B cell (primary cell): ENCODE results near the gene FMO3. TPM values are rescaled to one million over a fixed set of nuclear protein-coding genes. Genes with fewer than 3 reads are reported as not detected.

Experiments used
- ATAC-seq: fragments of 200-7000 bp; cut with Tn5 transposase; one replicate; pipeline ENCODE4 v1.10.0; 2021; ENCODE audit warnings: low read depth, mild to moderate bottlenecking, moderate number of reproducible peaks, moderate library complexity
- CTCF ChIA-PET: fragments of 350-600 bp; sonication (Branson Sonifier 250); formaldehyde crosslinking; loops from one replicate; lab custom pipeline; 2021; ENCODE audit warnings: antibody characterized with exemption, inconsistent platforms; lab: Charles Lee
- POLR2A ChIA-PET: fragments of 350-600 bp; sonication (Branson Sonifier 250); formaldehyde crosslinking; loops from one replicate; lab custom pipeline; 2021; ENCODE audit warnings: antibody characterized with exemption; lab: Charles Lee
- DNase-seq: peaks from one replicate; pipeline ENCODE4 v3.0.0; 2013
- H2AFZ ChIP-seq: 2 replicates; pipeline ENCODE4 v1.6.1; 2012; ENCODE audit warnings: mild to moderate bottlenecking, low read depth, low read length; ENCODE audit not compliant: insufficient read depth, poor library complexity, severe bottlenecking
- H3K27ac ChIP-seq, 2 donors: 1 replicate in 1 of 2; 2 replicates in 1 of 2; pipeline ENCODE4 v1.5.1; 2012 to 2013; ENCODE audit warnings: low read length in 2 of 2, mild to moderate bottlenecking in 2 of 2, moderate library complexity in 1 of 2
- H3K27me3 ChIP-seq, 4 experiments: fragments of 200-600 bp in 1 of 4; sonication (generic) in 1 of 4; replicated peaks in 1 of 4; 1 replicate in 2 of 4; 2 replicates in 2 of 4; pipeline versions ENCODE4 v1.6.1 to v1.7.0; 2013 to 2016; ENCODE audit warnings: low read length in 3 of 4, mild to moderate bottlenecking in 2 of 4, mixed read lengths in 1 of 4, moderate library complexity in 1 of 4; ENCODE audit not compliant: insufficient read depth in 4 of 4, control insufficient read depth in 3 of 4; ENCODE audit errors: control extremely low read depth in 1 of 4
- H3K36me3 ChIP-seq, 2 experiments: replicated peaks in 1 of 2; 1 replicate in 1 of 2; 2 replicates in 1 of 2; pipeline versions ENCODE4 v1.6.1 to v1.7.1; 2013; ENCODE audit warnings: low read length in 1 of 2; ENCODE audit not compliant: insufficient read depth in 2 of 2, control insufficient read depth in 1 of 2; ENCODE audit errors: control extremely low read depth in 1 of 2, extremely low read depth in 1 of 2
- H3K4me1 ChIP-seq, 2 donors: fragments of 200-600 bp in 1 of 2; sonication (generic) in 1 of 2; 1 replicate in 1 of 2; 2 replicates in 1 of 2; pipeline versions ENCODE4 v1.5.1 to v1.6.1; 2013 to 2017; ENCODE audit warnings: low read length in 2 of 2; ENCODE audit not compliant: control insufficient read depth in 2 of 2, insufficient read depth in 2 of 2
- H3K4me2 ChIP-seq: replicated peaks from 2 replicates; pipeline ENCODE3; 2012; ENCODE audit warnings: mild to moderate bottlenecking, low read depth, low read length; ENCODE audit not compliant: poor library complexity, severe bottlenecking
- H3K4me3 ChIP-seq, 5 experiments: fragments of 200-600 bp in 1 of 5; sonication (generic) in 1 of 5; 1 replicate in 3 of 5; 2 replicates in 2 of 5; pipeline versions ENCODE4 v1.5.1 to v1.7.0; 2011 to 2016; ENCODE audit warnings: low read length in 4 of 5, mild to moderate bottlenecking in 4 of 5, low read depth in 2 of 5, control low read depth in 1 of 5, moderate library complexity in 1 of 5; ENCODE audit not compliant: insufficient read depth in 1 of 5; ENCODE audit errors: control extremely low read depth in 1 of 5, extremely low read depth in 1 of 5
- H3K79me2 ChIP-seq: fragments of 200-600 bp; sonication (generic); one replicate; pipeline ENCODE4 v1.6.0; 2016; ENCODE audit warnings: low read length; ENCODE audit not compliant: control insufficient read depth, insufficient read depth
- H3K9ac ChIP-seq: fragments of 200-600 bp; sonication (generic); 2 replicates; pipeline ENCODE4 v1.6.1; 2017; ENCODE audit warnings: mild to moderate bottlenecking, low read length, moderate library complexity
- H3K9me3 ChIP-seq, 3 donors: one replicate each; pipeline versions ENCODE4 v1.6.1 to v1.7.1; 2013; ENCODE audit warnings: low read length in 2 of 3; ENCODE audit not compliant: control insufficient read depth in 2 of 3, insufficient read depth in 1 of 3; ENCODE audit errors: control extremely low read depth in 1 of 3
- H4K20me1 ChIP-seq: 2 replicates; pipeline ENCODE4 v1.6.0; 2012; ENCODE audit warnings: mild to moderate bottlenecking, low read length; ENCODE audit not compliant: insufficient read depth, control insufficient read depth, poor library complexity, severe bottlenecking
- H3K27ac Mint-ChIP-seq: one replicate; pipeline ENCODE4 v1.8.0; 2021; ENCODE audit warnings: mixed read lengths
- H3K27me3 Mint-ChIP-seq: one replicate; pipeline ENCODE4 v1.8.0; 2021; ENCODE audit warnings: mixed read lengths
- H3K4me1 Mint-ChIP-seq: one replicate; pipeline ENCODE4 v1.8.0; 2021; ENCODE audit warnings: mixed read lengths
- H3K4me3 Mint-ChIP-seq: one replicate; pipeline ENCODE4 v1.8.0; 2021; ENCODE audit warnings: mixed read lengths
- H3K9me3 Mint-ChIP-seq: one replicate; pipeline ENCODE4 v1.8.0; 2022; ENCODE audit warnings: mixed read lengths; ENCODE audit not compliant: insufficient read depth
- EZH2 ChIP-seq: IDR thresholded peaks from 2 replicates; pipeline ENCODE4 v1.6.1; 2012; ENCODE audit warnings: borderline replicate concordance, low read depth, mild to moderate bottlenecking, moderate library complexity, low read length; ENCODE audit not compliant: insufficient read depth, poor library complexity, severe bottlenecking
- WGBS: methylation state at CpG from one replicate; pipeline ENCODE4 v1.1.5; 2013; ENCODE audit warnings: missing lambda C conversion rate; ENCODE audit not compliant: insufficient coverage; 5-methylcytosine and 5-hydroxymethylcytosine counted together
- intact Hi-C: fragments of 100-400 bp; cut with micrococcal nuclease; formaldehyde crosslinking; loops from one replicate; pipeline ENCODE4 v1.10.0; 2022
- polyA plus RNA-seq: library from polyadenylated mRNA; depleted of rRNA; stranded (reverse); fragments of >200 nt; gene quantifications from 2 replicates; pipeline ENCODE4 v1.2.3, GENCODE V29; 2012
- total RNA-seq, 2 donors: library from RNA; stranded (reverse); fragments of 120-200 nt in 1 of 2; gene quantifications; 1 replicate in 1 of 2; 2 replicates in 1 of 2; pipeline versions ENCODE4 v1.2.3 to v1.2.4, GENCODE V29; 2013 to 2022
- TF ChIP-seq, protein P1 (sequence below): fragments of 200-600 bp; IDR thresholded peaks from one replicate; pipeline ENCODE4 v1.8.0; 2022; ENCODE audit warnings: antibody characterized with exemption, mild to moderate bottlenecking

FMO3 gene
- total and polyA plus RNA-seq, 2 donors (not counting 1 experiment from before 2014, with no cell fraction given): not detected

DNA sequence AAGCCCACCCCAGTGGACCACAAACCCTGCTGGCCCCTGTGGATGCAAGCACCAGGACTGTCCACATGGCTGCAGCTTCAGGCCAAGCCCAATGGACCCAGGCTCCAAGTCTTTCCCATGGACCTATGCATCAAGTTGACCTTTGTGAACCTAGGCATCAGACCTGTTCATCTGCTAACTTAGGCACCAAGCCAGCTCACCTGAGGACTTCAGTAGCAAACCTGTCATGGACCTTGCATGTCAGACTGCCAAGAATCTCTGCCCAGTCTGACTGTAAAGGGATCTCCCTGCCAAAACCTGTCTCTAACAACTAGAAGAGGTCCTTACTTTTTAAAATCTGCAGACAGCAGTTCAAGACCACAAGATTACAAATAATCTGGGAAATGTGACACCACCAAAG is 37.8 kb downstream of the FMO3 start:
- Mint-ChIP-seq H3K4me1 (no peaks in the 10 kb centered on the region), H3K9me3 (peaks cover 4% of the 10 kb centered on the region), H3K4me3 (no peak overlapping the region), H3K27me3 (peaks cover 11% of the 10 kb centered on the region), H3K27ac (no peak overlapping the region)
- Histone ChIP-seq H3K79me2 (no peaks in the 10 kb centered on the region), H3K4me3 (no peak overlapping the region), H3K9ac (no peak overlapping the region), H3K27me3 (peaks cover 0 to 4% (median 0%) of the 10 kb centered on the region in 4 experiments), H3K4me1 (no peaks in the 10 kb centered on the region), H3K36me3 (no peaks in the 10 kb centered on the region), H3K27ac (no peak overlapping the region), H2AFZ (no peak overlapping the region), H4K20me1 (no peaks in the 10 kb centered on the region), H3K4me2 (no peak overlapping the region), H3K9me3 (peaks cover 3 to 8% (median 6%) of the 10 kb centered on the region in 3 donors)
- no peak for TF ChIP-seq EZH2
- TF ChIP-seq, protein P1, sequence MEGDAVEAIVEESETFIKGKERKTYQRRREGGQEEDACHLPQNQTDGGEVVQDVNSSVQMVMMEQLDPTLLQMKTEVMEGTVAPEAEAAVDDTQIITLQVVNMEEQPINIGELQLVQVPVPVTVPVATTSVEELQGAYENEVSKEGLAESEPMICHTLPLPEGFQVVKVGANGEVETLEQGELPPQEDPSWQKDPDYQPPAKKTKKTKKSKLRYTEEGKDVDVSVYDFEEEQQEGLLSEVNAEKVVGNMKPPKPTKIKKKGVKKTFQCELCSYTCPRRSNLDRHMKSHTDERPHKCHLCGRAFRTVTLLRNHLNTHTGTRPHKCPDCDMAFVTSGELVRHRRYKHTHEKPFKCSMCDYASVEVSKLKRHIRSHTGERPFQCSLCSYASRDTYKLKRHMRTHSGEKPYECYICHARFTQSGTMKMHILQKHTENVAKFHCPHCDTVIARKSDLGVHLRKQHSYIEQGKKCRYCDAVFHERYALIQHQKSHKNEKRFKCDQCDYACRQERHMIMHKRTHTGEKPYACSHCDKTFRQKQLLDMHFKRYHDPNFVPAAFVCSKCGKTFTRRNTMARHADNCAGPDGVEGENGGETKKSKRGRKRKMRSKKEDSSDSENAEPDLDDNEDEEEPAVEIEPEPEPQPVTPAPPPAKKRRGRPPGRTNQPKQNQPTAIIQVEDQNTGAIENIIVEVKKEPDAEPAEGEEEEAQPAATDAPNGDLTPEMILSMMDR: no peak
- intact Hi-C loops: no loop called here
- ChIA-PET CTCF (no interaction called here), POLR2A (no interaction called here)
- DNase-seq (no peak), ATAC-seq (no peak)

DNA sequence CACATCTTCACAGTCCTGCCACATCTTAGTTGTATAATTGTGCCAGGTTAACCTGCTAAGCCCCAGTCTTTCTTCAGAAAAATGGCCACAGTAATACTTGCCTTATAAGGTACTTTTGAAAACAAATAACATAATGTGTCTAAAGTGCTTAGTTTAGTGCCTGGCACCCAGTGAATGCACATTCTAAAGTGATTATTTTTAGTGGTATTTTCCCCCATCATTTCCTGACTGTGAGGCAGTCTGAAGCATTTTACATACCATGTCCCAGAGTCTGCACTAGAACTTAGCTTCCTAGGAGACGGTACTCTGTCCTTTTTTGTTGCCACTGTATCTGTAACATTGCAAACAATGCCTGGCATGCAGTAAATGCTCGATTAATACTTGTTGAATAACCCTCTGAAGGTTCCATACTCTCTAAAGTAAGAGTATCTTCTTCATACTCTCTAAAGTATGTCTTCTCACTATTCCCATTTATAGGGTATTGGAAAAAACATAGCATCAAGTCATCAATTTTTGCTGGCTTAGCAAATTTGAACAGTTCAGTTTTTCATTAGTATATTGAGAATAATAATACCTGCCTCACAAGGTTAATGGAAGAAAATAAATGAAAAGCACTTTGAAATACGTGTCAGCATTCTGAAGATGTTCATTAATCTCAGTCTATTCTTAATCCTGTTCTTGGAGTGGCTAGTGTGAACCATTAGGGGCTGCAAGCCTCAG is 43.7 kb downstream of the FMO3 start:
- Mint-ChIP-seq H3K27me3 (peaks cover 9% of the 10 kb centered on the region), H3K4me3 (no peak overlapping the region), H3K27ac (no peak overlapping the region), H3K9me3 (peaks cover 3% of the 10 kb centered on the region), H3K4me1 (no peaks in the 10 kb centered on the region)
- TF ChIP-seq EZH2: no peak
- TF ChIP-seq, protein P1: no peak
- Histone ChIP-seq H3K27ac (no peak overlapping the region), H3K4me3 (no peak overlapping the region), H4K20me1 (no peaks in the 10 kb centered on the region), H3K27me3 (peaks cover 0 to 5% (median 0%) of the 10 kb centered on the region in 4 experiments), H3K36me3 (no peaks in the 10 kb centered on the region), H2AFZ (no peak overlapping the region), H3K9ac (no peak overlapping the region), H3K9me3 (peaks cover 0 to 1% (median 0%) of the 10 kb centered on the region in 3 donors), H3K4me2 (no peak overlapping the region), H3K79me2 (no peaks in the 10 kb centered on the region), H3K4me1 (no peaks in the 10 kb centered on the region)
- WGBS: 86% methylated on average over 1 of the region's 3 CpGs
- intact Hi-C loops: no loop called here
- ATAC-seq (no peak), DNase-seq (no peak)
- POLR2A ChIA-PET: no interaction called here
- CTCF ChIA-PET: no interaction called here
